HG03097 (cell line): ENCODE measurements around the gene CLEC18A.
"Not testable (repeated sequence)": the region's sequence is repeated elsewhere in the genome, so short reads cannot be mapped to it uniquely, and the experiment has no call there.

ENCODE experiments used
- ATAC-seq: cut with Tn5 transposase; IDR thresholded peaks from one replicate; pipeline ENCODE4 v1.9.1; 2021; ENCODE audit not compliant: unreplicated experiment, low FRiP score

The CLEC18A gene

GRCh38 chr16:69951017-69951671 is at the start of gene CLEC18A:
TSS of gene CLEC18A (plus strand) at chr16:69951334. CDS start at chr16:69951367, 33 bp downstream.
- not testable (repeated sequence) for ATAC-seq

GRCh38 chr16:69903865-69904415 is 47.2 kb upstream of the CLEC18A start:
- ATAC-seq = no peak

GRCh38 chr16:69904495-69905170 is 46.5 kb upstream of the CLEC18A start:
- no peak for ATAC-seq

- ATAC-seq = no peak
Observed at GRCh38 chr16:69905171-69905555, 46.0 kb upstream of the CLEC18A start.

- ATAC-seq = no peak
Observed at GRCh38 chr16:69906838-69907401, 44.2 kb upstream of the CLEC18A start.

GRCh38 chr16:69909043-69909442 is 42.1 kb upstream of the CLEC18A start:
- ATAC-seq = no peak

- ATAC-seq = no peak
Observed at GRCh38 chr16:69909760-69910159, 41.4 kb upstream of the CLEC18A start.

- no peak for ATAC-seq
Observed at GRCh38 chr16:69910964-69911363, 40.2 kb upstream of the CLEC18A start.

- ATAC-seq = no peak
Observed at GRCh38 chr16:69916462-69916861, 34.7 kb upstream of the CLEC18A start.

- no peak for ATAC-seq
Observed at GRCh38 chr16:69917311-69917710, 33.8 kb upstream of the CLEC18A start.

- ATAC-seq = no peak
Observed at GRCh38 chr16:69917739-69918138, 33.4 kb upstream of the CLEC18A start.

GRCh38 chr16:69918241-69918640 is 32.9 kb upstream of the CLEC18A start:
- ATAC-seq = no peak

- ATAC-seq = no peak
Observed at GRCh38 chr16:69921127-69921526, 30.0 kb upstream of the CLEC18A start.

GRCh38 chr16:69922200-69922599 is 28.9 kb upstream of the CLEC18A start:
- no peak for ATAC-seq

- ATAC-seq = no peak
Observed at GRCh38 chr16:69924041-69924775, 26.9 kb upstream of the CLEC18A start.

GRCh38 chr16:69924777-69925191 is 26.4 kb upstream of the CLEC18A start:
- ATAC-seq = no peak

GRCh38 chr16:69925311-69925710 is 25.8 kb upstream of the CLEC18A start:
- no peak for ATAC-seq

GRCh38 chr16:69926241-69926640 is 24.9 kb upstream of the CLEC18A start:
- no peak for ATAC-seq

GRCh38 chr16:69927056-69927757 is 23.9 kb upstream of the CLEC18A start:
- ATAC-seq = no peak

GRCh38 chr16:69928856-69929400 is 22.2 kb upstream of the CLEC18A start:
- no peak for ATAC-seq
